CD4-positive, alpha-beta T cell treated with Interleukin-17A for 1 hour (primary cell): ENCODE results near the gene RNF214.
"Not testable (repeated sequence)": the region's sequence is repeated elsewhere in the genome, so short reads cannot be mapped to it uniquely, and the experiment has no call there.

Source experiments
- DNase-seq: peaks from one replicate; pipeline ENCODE4 v3.0.0-alpha.2; 2020

Gene RNF214

DNA sequence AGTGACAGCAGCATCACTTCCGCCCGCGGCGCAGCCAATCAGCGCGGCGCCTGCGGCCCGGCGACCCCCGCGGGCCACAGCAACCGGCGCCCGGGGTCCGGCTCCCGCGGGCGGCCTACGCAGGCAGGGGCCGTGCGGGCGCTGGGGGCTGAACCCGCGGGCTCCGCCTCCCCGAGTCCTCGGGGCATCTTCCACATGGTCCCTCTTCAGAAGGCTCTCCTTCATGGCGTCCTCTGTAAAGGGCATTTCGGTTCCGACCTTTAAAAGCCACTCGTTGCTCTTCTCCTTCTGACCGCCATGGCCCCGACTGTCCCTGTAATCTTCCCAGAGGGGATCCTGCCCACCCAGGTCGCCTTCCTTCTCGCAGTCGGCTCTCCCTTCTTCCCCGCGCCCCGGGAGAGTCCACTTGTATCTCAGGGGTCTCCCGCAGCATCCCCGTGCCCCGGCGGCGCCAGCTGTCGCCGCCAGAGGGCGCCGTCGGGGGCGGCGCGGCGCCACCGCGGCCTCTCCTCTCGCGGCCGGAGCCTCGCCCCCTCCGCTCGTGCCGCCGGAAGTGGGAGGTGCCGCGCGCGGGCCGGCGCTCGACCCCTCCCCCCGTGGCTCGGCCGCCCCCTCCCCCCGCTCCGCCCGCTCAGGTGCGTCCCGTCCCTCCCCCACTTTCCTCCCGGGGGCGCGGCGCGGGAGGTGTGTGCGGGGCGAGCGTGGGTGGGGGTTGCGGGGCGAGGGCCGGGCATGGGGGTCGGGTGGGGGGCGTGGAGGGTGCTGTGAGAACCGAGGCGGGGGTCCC is at the start of gene RNF214:
TSS of gene RNF214 (plus strand) at position 580 of the 787 bp plus-strand sequence. CDS start 1,602 bp downstream, outside the sequence.
- peak; percentile 82 for DNase-seq

DNA sequence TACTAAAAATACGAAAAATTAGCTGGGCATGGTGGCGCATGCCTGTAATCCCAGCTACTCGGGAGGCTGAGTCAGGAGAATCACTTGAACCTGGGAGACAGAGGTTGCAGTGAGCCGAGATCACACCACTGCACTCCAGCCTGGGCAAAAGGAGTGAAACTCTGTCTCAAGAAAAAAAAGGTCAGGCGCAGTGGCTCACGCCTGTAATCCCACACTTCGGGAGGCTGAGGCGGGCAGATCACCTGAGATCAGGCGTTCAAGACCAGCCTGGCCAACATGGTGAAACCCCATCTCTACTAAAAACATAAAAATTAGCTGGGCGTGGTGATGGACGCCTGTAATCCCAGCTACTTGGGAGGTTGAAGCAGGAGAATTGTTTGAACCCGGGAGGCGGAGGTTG is 49.3 kb upstream of the RNF214 start:
- DNase-seq: not testable (repeated sequence)

DNA sequence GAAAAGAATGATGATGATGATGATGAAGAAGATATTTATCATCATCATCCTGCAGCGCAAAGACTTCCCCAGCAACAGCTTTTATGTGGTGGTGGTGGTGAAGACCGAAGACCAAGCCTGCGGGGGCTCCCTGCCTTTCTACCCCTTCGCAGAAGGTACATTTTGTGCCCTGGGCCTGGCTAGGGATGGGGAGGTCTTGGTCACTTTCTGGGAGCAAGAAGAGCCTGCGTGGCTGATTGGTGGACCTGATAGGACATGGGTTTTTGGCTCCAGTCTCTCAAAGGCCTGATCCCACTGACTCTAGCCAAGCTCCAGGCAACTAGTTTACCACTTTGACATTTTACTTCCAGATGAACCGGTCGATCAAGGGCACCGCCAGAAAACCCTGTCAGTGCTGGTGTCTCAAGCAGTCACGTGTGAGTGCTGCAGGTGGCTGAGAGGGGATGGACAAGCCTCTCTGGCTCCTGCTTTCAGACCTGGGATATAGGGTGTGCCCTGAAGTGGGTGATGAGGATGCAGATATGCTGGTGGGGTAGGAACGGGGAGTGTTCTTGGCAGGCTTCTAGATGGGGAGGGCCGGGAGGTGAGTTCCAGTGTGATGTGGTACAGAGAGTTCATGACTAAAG is 48.6 kb upstream of the RNF214 start:
- DNase-seq: no peak

DNA sequence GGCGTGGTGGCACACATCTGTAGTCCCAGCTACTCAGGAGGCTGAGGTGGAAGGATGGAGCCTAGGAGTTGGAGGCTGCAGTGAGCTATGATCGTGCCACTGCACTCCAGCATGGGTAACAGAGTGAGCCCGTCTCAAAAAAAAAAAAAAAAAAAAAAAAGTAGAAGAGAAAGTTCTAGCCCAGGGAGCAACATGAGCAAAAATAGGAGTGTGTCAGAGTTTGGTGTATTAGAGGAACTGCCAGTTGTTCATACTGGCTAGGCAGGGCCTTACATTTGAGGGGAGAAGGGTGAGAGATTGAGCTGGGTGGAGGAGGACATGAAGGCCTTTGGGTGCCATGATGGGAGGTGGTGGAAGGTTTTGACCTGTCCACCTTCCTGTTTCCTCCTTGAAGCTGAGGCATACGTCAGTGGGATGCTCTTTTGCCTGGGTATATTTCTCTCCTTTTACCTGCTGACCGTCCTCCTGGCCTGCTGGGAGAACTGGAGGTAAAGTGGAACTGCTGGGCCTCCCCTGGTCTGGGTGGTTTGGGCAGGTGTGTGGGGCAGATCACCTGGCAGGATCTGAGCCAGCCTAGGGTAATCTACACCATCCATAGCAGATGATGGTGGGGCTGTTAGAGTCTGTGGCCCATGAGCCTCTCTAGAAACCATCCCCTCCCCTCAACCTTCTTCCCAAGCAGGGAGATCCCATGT is 46.6 kb upstream of the RNF214 start:
- DNase-seq: no peak

DNA sequence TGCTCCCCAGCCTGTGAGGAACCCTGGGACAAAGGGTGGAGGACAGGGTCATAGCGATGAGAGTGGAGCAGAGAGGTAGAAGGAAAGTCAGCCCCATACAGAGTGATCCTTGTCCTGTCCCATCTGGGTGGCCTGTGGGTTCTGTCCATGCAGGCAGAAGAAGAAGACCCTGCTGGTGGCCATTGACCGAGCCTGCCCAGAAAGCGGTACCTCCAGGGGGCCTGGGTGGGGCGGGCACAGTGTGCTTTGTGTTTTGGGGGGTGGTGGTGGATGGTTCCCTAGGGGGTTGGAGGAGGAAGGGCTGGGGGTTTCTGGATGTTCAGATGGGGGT is 46.1 kb upstream of the RNF214 start:
- DNase-seq: no peak

DNA sequence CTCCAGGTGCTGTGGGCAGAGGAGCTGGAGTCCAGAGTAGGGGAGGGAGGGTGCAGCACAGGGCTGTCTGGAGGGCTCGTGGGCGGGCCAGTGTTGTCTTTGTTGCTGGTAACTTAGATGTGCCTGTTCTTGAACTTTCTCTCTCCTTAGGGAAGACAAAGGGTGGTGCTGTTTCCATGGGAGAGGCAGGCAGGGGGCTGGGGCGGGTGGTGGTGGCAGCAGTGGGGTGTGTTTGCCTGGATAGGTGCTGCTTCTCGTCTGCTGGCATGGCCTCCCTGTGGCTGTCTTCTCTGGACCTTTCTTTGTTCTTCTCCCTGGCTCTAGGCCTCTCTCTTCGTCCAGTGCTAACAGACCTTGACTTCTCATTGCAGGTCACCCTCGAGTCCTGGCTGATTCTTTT is 45.5 kb upstream of the RNF214 start:
- no peak for DNase-seq

DNA sequence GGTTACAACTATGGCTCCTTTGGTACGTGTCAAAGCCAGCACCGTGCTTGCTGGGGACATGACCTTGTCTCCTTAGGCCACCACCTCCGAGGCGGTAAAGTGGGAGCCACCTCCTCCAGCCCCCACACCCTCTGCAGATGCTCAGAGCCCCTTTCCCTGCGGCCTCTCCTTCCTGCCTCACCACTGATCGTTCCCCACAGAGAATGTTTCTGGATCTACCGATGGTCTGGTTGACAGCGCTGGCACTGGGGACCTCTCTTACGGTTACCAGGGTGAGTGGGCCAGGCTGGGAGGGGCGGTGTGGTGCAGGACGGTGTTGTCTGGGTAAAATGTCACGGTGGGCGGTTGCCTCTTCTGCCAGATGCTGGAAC is 45.1 kb upstream of the RNF214 start:
- DNase-seq: no peak

DNA sequence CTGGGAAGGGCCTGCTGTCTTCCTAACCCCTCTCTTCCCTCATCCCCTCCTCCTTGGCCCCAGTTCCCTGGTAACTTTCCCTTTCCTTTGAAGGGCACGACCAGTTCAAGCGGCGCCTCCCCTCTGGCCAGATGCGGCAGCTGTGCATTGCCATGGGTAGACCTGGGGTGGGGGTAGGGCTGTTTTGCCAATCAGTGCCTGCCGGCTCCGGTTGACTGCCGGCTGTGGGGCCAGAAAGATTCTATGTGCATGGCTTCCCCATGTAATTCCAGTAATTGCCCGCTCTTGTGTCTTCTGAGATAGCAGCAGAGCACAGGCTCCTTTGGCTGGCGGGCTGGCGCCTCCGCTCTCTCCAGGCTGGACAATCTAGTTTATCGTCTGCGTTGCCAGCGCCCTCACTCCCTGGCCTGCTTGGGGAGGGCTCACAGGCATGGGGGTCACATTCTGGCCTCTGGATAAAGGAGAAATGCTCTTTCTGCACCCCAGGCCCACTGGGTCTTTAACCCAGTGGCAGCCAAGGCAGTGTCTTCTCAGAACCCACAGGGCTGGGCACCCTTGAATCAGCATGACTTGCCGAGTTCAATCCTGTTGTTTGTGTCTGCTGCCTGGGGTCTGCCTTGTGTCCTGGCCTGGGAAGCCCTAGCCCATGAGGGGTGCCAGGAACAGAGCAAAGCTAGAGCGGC is 44.5 kb upstream of the RNF214 start:
- no peak for DNase-seq

DNA sequence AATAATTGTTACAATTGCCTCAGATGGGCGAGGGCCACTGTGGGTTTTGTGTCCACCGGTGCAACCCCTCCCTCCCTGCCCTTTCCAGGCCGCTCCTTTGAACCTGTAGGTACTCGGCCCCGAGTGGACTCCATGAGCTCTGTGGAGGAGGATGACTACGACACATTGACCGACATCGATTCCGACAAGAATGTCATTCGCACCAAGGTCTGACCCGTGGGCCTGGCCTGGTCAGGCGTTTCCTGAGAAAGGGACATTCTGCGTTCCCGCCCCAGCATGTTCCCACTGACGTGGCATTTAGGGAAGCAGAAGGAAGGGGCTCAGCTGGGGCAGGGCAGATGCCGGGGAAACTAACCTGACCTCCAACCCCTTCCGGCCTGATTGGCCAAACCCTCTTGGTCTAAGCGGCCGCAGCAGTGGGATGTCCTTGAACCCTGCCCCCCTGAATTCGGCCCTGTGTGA is 43.8 kb upstream of the RNF214 start:
- DNase-seq: no peak

DNA sequence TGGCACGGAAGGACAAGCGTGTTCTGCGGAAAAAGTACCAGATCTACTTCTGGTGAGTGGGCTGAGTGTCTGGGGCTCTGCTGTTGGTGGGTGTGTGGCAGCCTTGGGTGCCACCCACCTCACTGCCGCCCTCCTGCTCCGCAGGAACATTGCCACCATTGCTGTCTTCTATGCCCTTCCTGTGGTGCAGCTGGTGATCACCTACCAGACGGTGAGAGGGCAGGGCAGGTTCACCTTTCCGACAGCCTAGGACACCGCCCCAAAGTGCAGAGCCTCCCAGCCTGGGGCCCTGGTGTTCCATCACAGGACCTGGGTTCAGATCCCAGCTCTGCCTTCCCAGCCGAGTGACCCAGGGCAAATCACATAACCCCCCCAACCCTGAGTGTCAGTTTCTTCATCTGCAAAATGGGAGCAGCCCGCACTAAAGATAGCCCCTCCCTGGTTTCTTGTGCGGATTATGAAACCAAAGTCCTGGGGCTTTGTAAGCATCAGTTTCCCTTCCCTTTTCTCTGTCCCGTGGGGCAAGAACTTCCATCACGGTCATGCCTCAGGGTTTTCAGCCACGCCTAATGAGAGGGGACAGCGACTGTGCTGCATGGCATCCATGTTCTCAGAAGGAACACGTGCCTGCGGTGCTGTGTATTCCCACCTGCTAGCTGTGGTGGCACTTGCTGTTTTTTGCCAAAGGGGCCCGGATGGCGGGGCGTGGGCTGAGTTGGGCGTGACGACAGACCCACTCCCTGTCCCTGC is 43.1 kb upstream of the RNF214 start:
- DNase-seq: peak; percentile 12

DNA sequence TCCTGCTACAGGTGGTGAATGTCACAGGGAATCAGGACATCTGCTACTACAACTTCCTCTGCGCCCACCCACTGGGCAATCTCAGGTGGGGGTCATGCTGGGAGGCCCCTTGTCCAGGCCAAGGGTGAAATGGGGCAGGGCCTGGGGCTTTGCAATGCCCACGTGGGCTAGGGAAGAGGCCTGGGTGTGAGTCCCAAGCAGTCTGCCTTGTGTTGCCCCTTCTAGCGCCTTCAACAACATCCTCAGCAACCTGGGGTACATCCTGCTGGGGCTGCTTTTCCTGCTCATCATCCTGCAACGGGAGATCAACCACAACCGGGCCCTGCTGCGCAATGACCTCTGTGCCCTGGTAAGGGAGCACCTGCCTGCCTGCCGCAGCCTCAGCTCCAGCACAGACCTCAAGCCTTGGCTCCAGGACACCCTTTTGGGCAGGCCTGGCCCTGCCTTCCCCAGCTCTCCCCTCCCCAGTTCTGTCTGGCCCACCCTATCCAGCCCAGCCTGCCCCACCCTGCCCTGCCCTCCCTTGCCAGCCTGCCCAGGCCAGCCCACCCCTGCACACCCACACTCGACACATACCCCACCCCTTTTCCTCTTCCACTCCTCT is 42.4 kb upstream of the RNF214 start:
- DNase-seq: no peak

DNA sequence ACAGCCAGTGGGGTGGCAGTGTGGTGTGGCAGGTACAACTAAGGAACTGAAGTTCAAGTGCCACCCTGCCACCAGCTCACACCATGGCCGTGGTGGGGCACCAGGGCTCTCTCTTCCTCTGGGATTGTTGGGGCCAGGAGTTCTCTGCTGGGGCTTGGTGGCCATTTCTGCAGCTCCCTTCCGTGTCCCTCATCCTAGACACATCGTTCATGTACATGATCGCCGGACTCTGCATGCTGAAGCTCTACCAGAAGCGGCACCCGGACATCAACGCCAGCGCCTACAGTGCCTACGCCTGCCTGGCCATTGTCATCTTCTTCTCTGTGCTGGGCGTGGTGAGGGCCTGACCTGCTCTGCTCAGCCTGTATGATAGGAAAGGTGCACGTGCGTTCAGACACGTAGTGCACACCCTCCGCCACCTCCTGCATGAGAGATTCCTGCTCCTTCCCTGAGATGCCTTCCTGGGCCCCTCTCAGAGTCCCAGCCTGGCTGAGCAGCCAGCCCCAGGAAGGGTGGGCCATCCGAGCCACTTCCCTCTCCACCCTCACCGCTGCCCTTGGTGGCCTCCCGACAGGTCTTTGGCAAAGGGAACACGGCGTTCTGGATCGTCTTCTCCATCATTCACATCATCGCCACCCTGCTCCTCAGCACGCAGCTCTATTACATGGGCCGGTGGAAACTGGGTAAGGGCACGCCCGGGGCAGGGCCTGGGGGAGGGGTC is 40.6 kb upstream of the RNF214 start:
- no peak for DNase-seq

DNA sequence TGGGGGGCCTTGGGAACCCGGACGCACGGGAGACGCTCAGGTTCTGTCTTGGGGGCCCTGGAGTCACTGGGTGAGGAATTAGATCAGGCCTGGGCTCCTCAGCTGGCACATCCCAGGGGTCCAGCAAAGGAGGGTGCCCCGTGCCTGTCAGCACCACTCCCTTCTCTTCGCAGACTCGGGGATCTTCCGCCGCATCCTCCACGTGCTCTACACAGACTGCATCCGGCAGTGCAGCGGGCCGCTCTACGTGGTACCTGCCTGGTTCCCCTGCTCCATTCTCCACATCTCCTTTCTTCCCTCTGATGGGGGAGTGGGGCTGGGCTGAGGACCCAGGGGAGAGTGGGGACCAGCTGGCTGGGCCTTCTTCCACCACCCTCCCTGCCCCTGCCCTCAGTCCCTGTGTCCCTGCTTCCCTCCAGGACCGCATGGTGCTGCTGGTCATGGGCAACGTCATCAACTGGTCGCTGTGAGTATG is 40.0 kb upstream of the RNF214 start:
- no peak for DNase-seq

DNA sequence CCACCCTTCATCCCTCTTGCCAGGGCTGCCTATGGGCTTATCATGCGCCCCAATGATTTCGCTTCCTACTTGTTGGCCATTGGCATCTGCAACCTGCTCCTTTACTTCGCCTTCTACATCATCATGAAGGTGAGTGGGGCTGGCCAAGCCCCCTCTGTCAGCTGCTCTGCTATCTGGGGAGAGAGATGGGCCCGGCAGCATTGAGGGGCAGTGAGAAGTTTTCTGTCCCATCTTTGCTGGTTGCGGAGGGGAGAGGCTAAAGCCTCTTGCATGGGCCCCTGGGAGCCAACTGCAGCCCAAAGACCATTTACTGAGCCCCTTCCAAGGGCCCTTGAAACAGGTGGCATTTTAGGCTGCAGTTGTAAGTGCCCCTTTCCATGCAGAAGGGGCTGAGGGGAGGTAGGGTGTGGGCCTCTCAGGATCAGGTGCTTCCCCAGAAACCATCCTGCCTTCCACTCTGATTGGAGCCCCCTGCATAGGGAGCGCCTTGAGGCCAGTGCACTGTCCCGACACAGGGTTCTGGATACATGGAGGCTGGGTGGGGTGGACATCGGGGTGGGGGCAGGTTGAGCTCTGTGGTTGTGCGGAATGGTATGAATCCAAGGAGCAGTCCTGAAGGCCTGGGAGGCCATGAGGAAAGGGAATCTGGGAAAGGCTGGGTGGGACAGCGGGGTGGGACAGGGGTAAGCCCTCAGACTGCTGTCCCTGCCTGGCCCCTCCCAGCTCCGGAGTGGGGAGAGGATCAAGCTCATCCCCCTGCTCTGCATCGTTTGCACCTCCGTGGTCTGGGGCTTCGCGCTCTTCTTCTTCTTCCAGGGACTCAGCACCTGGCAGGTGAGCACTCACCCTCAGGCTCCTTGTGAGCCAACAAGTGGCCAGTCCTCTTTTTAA is 39.1 kb upstream of the RNF214 start:
- DNase-seq: no peak

DNA sequence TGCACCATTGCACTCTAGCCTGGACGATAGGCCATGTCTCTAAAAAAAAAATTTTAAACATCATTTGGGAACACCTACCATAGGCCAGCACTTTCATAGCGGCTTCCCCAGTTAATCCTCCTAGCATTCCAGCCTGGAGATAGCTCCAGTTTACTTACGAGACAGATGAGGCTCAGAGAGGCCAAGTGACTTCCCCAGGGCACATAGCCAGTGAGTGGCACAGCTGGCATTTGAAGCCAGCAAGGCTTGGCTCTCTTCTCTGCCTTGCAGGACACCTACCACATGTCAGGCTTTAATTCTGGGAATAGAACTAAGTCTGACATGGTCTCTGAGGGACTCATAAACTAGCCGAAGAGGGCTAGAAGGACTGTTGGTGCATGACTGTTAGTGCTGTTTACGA is 38.2 kb upstream of the RNF214 start:
- DNase-seq: no peak

DNA sequence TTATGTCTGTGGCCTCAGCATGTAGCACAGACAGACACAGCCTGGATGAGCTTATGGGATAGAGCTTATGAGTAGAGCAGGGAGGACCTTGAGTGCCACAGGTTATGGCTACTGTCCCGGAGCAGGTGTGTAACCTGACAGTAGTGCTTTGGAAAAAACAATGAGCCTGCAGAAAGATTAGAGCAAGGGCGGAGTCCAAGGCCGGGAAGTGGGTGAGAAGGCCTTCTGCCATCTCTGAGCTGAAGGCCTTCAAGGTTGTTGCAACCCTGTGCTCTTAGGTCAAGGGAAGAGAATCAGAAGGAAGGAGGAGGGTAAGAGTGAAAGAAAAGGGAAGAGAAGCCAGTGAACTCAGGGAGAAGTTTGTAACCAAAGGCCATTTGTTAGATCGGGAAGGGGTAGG is 37.2 kb upstream of the RNF214 start:
- DNase-seq: no peak

DNA sequence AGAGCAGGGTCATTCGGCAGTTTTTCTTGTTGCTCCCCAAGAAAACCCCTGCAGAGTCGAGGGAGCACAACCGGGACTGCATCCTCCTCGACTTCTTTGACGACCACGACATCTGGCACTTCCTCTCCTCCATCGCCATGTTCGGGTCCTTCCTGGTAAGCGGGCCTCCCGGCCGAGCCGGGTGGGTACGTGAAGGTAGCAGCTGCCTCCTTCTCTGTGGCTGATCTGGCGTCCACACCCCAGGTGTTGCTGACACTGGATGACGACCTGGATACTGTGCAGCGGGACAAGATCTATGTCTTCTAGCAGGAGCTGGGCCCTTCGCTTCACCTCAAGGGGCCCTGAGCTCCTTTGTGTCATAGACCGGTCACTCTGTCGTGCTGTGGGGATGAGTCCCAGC is 36.7 kb upstream of the RNF214 start:
- no peak for DNase-seq

DNA sequence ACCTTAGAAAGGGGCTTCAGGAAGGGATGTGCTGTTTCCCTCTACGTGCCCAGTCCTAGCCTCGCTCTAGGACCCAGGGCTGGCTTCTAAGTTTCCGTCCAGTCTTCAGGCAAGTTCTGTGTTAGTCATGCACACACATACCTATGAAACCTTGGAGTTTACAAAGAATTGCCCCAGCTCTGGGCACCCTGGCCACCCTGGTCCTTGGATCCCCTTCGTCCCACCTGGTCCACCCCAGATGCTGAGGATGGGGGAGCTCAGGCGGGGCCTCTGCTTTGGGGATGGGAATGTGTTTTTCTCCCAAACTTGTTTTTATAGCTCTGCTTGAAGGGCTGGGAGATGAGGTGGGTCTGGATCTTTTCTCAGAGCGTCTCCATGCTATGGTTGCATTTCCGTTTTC is 35.5 kb upstream of the RNF214 start:
- DNase-seq: no peak

DNA sequence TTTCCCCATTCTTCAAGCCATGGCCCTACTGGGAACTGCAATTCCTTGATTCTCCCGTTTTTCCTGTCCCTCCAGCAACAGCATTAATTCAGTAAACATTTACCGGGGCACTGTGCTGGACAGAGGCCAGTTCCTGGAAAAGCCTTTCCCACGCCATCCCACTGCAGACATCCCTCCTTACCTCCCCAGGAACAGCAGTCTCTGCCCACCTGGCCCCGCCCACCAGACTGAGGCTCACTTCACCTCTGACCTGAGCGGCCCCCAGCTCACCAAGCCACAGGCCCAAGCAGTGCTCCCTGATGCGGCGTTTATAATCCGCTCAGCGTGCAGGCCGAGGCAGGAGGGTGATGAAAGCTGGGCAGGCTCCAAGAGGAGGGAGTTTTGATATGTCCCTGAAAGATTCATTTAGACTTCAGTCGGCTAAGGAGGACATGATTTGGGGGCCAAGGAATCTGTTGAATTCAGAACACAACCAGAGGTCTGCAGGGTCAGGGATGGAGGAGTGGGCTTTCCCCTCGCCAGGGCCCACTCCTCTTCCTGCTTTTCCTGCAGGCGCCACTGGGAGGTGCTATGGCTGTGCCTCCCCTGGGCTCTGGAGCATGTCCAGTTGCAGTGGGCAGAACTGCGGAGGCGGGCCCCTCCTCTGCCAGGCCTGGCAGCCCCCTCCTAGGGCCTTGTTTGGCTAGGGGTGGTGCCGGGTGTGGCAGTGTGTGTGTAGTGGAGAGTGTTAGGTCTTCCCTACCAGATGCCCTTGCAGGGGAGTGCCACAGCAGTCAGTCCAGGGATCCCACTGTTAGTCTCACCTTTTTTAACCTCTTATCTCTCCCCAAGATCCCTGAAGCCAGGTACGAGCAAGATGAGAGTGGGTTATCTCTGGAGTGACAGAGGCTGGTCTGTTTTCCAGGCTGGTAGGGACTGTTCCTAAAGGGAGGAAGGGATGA is 34.7 kb upstream of the RNF214 start:
- DNase-seq: no peak
